Endodermal cell (in vitro differentiated cells): ENCODE results near the gene PRKCA. TPM values are rescaled to one million over a fixed set of nuclear protein-coding genes. Genes with fewer than 3 reads are reported as not detected.

Experiments used
- DNase-seq: peaks from one replicate; pipeline ENCODE4 v3.0.0-alpha.2; 2017
- H3K27ac ChIP-seq: 2 replicates; pipeline ENCODE4 v1.5.1; 2013; ENCODE audit warnings: mild to moderate bottlenecking, low read depth, low read length, moderate library complexity
- H3K27me3 ChIP-seq: 2 replicates; pipeline ENCODE4 v1.6.1; 2013; ENCODE audit warnings: mild to moderate bottlenecking, low read length, moderate library complexity; ENCODE audit not compliant: insufficient read depth, control insufficient read depth, poor library complexity, severe bottlenecking
- H3K36me3 ChIP-seq: 2 replicates; pipeline ENCODE4 v1.7.0; 2013; ENCODE audit warnings: mild to moderate bottlenecking, low read length, moderate library complexity; ENCODE audit not compliant: control insufficient read depth, insufficient read depth
- H3K4me1 ChIP-seq: one replicate; pipeline ENCODE4 v1.7.0; 2013; ENCODE audit warnings: low read length; ENCODE audit not compliant: control insufficient read depth, insufficient read depth
- H3K4me3 ChIP-seq: 2 replicates; pipeline ENCODE4 v1.5.1; 2013; ENCODE audit warnings: mild to moderate bottlenecking, low read length, moderate library complexity
- H3K9ac ChIP-seq: 2 replicates; pipeline ENCODE4 v1.6.1; 2013; ENCODE audit warnings: mild to moderate bottlenecking, low read length, moderate library complexity; ENCODE audit not compliant: poor library complexity, severe bottlenecking; ENCODE audit errors: extremely low read depth
- H3K9me3 ChIP-seq: 2 replicates; pipeline ENCODE4 v1.6.1; 2013; ENCODE audit warnings: mild to moderate bottlenecking, low read length, moderate library complexity; ENCODE audit not compliant: control insufficient read depth
- H3K27ac Mint-ChIP-seq: 2 replicates; pipeline ENCODE4 v1.8.0; 2020; ENCODE audit warnings: mixed read lengths
- H3K27me3 Mint-ChIP-seq: 2 replicates; pipeline ENCODE4 v1.8.0; 2021; ENCODE audit warnings: mild to moderate bottlenecking, mixed read lengths; ENCODE audit not compliant: insufficient read depth
- H3K36me3 Mint-ChIP-seq: 2 replicates; pipeline ENCODE4 v1.8.0; 2020; ENCODE audit warnings: low read depth, mixed read lengths
- H3K4me1 Mint-ChIP-seq: 2 replicates; pipeline ENCODE4 v1.8.0; 2020; ENCODE audit warnings: mixed read lengths
- H3K4me3 Mint-ChIP-seq: 2 replicates; pipeline ENCODE4 v1.8.0; 2020; ENCODE audit warnings: mild to moderate bottlenecking, moderate library complexity, mixed read lengths
- H3K9me3 Mint-ChIP-seq: 2 replicates; pipeline ENCODE4 v1.8.0; 2020; ENCODE audit warnings: mild to moderate bottlenecking, mixed read lengths
- WGBS, 2 experiments: methylation state at CpG; one replicate each; pipeline versions ENCODE4 v1.1.5 to v1.1.7; 2013; ENCODE audit warnings: missing lambda C conversion rate in 2 of 2, mixed read lengths in 1 of 2; ENCODE audit not compliant: insufficient coverage in 1 of 2, insufficient read length in 1 of 2; 5-methylcytosine and 5-hydroxymethylcytosine counted together
- total RNA-seq, 2 donors: library from RNA; stranded (reverse); fragmentation: NEBNext Ultra II Directional in 1 of 2; extraction: Animal tissue kit (Norgen Biotek cat#: 25700) in 1 of 2; gene quantifications; 2 replicates in 1 of 2; 3 replicates in 1 of 2; pipeline ENCODE4 v1.2.1, GENCODE V29; 2021
- TF ChIP-seq, protein P1 (sequence below): fragments of 200-600 bp; sonication (generic); conservative IDR thresholded peaks from 2 replicates; pipeline ENCODE4 v1.5.0; 2021; ENCODE audit warnings: antibody characterized with exemption, mild to moderate bottlenecking

PRKCA gene
- total RNA-seq, 2 donors from 2014 or later: 8.7 to 14.6 TPM

- H3K36me3 ChIP-seq: no peaks in the 10 kb centered on the region
- no peaks in the 10 kb centered on the region for H3K27me3 Mint-ChIP-seq
- H3K4me3 ChIP-seq: no peak overlapping the region
- H3K27ac Mint-ChIP-seq: peak overlapping the region; percentile 46
- H3K4me1 ChIP-seq: no peaks in the 10 kb centered on the region
- peaks cover 17% of the 10 kb centered on the region for H3K4me1 Mint-ChIP-seq
- peak; percentile 84 for DNase-seq
- no peak overlapping the region for H3K4me3 Mint-ChIP-seq
- TF ChIP-seq, protein P1, sequence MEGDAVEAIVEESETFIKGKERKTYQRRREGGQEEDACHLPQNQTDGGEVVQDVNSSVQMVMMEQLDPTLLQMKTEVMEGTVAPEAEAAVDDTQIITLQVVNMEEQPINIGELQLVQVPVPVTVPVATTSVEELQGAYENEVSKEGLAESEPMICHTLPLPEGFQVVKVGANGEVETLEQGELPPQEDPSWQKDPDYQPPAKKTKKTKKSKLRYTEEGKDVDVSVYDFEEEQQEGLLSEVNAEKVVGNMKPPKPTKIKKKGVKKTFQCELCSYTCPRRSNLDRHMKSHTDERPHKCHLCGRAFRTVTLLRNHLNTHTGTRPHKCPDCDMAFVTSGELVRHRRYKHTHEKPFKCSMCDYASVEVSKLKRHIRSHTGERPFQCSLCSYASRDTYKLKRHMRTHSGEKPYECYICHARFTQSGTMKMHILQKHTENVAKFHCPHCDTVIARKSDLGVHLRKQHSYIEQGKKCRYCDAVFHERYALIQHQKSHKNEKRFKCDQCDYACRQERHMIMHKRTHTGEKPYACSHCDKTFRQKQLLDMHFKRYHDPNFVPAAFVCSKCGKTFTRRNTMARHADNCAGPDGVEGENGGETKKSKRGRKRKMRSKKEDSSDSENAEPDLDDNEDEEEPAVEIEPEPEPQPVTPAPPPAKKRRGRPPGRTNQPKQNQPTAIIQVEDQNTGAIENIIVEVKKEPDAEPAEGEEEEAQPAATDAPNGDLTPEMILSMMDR: peak; percentile 28
- no peaks in the 10 kb centered on the region for H3K27me3 ChIP-seq
- no peaks in the 10 kb centered on the region for H3K9me3 Mint-ChIP-seq
- peak overlapping the region; percentile 93 for H3K27ac ChIP-seq
- H3K9ac ChIP-seq: no peak overlapping the region
- WGBS, 2 experiments: 34 to 58% methylated on average over 8 to 9 of the region's 9 CpGs
- H3K36me3 Mint-ChIP-seq: no peaks in the 10 kb centered on the region
- H3K9me3 ChIP-seq: no peaks in the 10 kb centered on the region
These were observed 231.2 kb downstream of the PRKCA start for GRCh38 chr17:66533572-66533971.

- peak overlapping the region; percentile 46 for H3K27ac Mint-ChIP-seq
- H3K4me1 ChIP-seq: no peaks in the 10 kb centered on the region
- DNase-seq: no peak
These were observed 231.6 kb downstream of the PRKCA start for GRCh38 chr17:66533986-66534385.

DNA sequence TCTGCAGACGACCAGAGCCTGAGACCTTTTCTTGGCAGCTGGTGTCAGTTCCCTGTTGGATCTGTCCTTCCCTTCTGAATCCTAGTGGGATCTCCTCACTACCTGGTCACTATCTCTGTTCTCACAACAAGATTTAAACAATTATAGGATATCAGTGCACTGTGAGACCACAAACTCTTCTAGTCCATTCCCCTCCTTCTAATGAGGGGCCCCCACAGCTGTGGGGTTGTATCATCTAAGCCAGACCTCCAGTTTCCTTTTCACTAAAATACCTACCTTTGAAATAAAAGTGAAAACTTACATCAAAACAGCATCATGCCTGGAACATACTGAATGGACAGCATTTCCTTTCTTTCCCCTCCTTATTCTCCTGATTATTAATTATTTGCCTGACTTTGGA is 233.2 kb downstream of the PRKCA start:
- Mint-ChIP-seq H3K9me3 (no peaks in the 10 kb centered on the region), H3K27ac (no peak overlapping the region), H3K27me3 (peaks cover 2% of the 10 kb centered on the region), H3K4me1 (peaks cover 23% of the 10 kb centered on the region), H3K36me3 (no peaks in the 10 kb centered on the region), H3K4me3 (no peak overlapping the region)
- WGBS, 2 experiments: 78% methylated on average over 1 of the region's 1 CpG; no CpG with 5 or more reads in 1 of the 2 experiments
- no peak overlapping the region for H3K9ac ChIP-seq
- H3K4me1 ChIP-seq: no peaks in the 10 kb centered on the region
- H3K4me3 ChIP-seq: no peak overlapping the region
- no peak overlapping the region for H3K27ac ChIP-seq
- H3K9me3 ChIP-seq: no peaks in the 10 kb centered on the region
- no peaks in the 10 kb centered on the region for H3K36me3 ChIP-seq
- no peak for DNase-seq
- TF ChIP-seq, protein P1: no peak
- H3K27me3 ChIP-seq: no peaks in the 10 kb centered on the region

More at GRCh38 chr17:66533986-66534385, 231.6 kb downstream of the PRKCA start:
- TF ChIP-seq, protein P1: no peak
- Histone ChIP-seq H3K4me3 (no peak overlapping the region), H3K36me3 (no peaks in the 10 kb centered on the region), H3K27me3 (no peaks in the 10 kb centered on the region), H3K9ac (no peak overlapping the region), H3K27ac (peak overlapping the region; percentile 93), H3K9me3 (no peaks in the 10 kb centered on the region)
- Mint-ChIP-seq H3K36me3 (no peaks in the 10 kb centered on the region), H3K4me1 (peaks cover 17% of the 10 kb centered on the region), H3K9me3 (no peaks in the 10 kb centered on the region), H3K27me3 (no peaks in the 10 kb centered on the region), H3K4me3 (no peak overlapping the region)
- WGBS, 2 experiments: 60 to 77% methylated on average over 2 to 5 of the region's 5 CpGs
